ENCODE data around the gene BID. TPM values are rescaled to one million over a fixed set of nuclear protein-coding genes. Genes with fewer than 3 reads are reported as not detected.

Gene BID
- total and polyA plus RNA-seq, 10 of the 15 experiments (the other 5 are each of a cell fraction or from before 2014, with no cell fraction given), result 7.9 to 241 (median 136) TPM

DNA sequence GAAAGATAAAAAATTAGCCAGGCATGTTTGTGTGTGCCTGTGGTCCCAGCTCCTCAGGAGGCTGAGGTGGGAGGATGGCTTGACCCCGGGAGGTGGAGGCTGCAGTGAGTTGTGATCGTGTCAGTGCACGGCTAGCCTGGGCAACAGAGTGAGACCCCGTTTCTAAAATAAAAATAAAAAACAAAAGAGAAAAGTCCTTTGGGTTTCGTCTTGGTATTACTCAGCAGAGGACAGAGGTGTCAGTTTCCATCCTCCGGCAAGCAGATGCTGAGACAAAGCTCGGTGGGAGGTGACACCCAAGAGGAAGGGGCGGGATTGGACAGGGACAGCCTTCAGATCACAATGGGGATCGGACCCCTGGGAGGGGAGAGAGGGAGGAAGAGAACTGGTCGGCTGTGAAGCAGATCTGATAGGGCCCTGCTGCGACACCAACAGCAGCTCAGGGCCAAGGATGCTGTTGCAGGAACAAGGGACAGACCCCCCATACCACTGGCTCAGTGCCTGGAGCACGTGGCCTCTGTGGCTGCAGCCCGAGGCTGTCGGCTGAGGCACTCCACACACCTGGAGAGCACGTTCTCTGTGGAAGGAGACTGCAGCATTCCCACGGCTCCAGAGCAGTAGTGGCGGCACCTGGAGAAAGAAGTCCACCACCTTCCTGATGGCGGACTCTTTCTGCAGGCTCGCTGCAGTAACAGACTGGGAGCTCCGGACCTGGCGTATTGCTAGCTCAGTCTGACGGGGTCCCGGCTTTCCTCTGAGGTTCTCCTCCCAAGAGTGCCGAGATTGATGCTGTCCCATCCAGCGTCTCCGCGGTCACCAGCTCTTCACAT is 5.2 kb upstream of the BID start (continued):
- TF ChIP-seq, protein P1, sequence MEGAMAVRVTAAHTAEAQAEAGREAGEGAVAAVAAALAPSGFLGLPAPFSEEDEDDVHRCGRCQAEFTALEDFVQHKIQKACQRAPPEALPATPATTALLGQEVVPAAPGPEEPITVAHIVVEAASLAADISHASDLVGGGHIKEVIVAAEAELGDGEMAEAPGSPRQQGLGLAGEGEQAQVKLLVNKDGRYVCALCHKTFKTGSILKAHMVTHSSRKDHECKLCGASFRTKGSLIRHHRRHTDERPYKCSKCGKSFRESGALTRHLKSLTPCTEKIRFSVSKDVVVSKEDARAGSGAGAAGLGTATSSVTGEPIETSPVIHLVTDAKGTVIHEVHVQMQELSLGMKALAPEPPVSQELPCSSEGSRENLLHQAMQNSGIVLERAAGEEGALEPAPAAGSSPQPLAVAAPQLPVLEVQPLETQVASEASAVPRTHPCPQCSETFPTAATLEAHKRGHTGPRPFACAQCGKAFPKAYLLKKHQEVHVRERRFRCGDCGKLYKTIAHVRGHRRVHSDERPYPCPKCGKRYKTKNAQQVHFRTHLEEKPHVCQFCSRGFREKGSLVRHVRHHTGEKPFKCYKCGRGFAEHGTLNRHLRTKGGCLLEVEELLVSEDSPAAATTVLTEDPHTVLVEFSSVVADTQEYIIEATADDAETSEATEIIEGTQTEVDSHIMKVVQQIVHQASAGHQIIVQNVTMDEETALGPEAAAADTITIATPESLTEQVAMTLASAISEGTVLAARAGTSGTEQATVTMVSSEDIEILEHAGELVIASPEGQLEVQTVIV (IDR thresholded peaks at IDR 0.05; ENCODE audit: borderline replicate concordance, partially characterized antibody), result no peak
- TF ChIP-seq NR2C2 (IDR thresholded peaks at IDR 0.05; ENCODE audit: borderline replicate concordance, control insufficient read depth, insufficient read length, low read depth), result no peak
- TF ChIP-seq BCL11A (IDR thresholded peaks at IDR 0.05; ENCODE audit: low read depth, low read length), result no peak
- no peak for TF ChIP-seq HDAC6 (IDR thresholded peaks at IDR 0.05; ENCODE audit: unreplicated experiment)

DNA sequence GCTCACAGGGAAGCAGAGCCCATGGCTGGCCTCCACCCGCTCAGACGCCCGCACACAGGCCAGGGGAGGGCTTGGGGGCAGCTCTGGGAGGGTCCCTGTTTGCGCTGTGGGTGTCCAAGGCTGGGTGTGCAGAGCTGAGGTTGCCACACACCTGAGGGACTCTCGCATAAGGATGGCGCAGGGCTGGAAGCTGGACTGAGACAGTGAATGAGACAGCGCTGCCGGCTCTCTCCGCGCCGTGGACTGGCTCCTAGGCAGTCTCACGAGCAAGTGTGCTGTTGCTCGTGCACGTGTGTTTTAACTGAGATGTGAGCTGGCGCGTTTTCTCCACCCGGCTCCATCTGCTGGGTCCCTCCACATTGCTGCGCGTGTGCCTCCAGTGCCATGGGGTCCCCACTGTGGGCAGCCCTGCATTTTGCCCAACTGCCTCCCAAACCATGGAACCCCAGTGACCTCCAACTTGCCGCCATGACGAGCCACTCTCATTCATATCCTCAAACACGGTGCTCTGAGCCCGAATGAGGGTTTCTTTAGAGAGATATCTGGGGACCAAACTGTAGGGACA is 4.2 kb upstream of the BID start:
- Histone ChIP-seq H4K20me1 (ENCODE audit: control insufficient read depth, insufficient read depth) (no peaks in the 10 kb centered on the region), H3K36me3 (ENCODE audit: control insufficient read depth in 2 of 2, insufficient read depth in 2 of 2, low read length in 1 of 2) (no peaks in the 10 kb centered on the region; a peak in 1 of 4 replicates), H3K9ac (ENCODE audit: control insufficient read depth, insufficient read depth, low read length) (peak overlapping the region; percentile 95), H3K27me3 (replicated peaks in 1 of 2; ENCODE audit: control insufficient read depth in 2 of 2, insufficient read depth in 2 of 2, low read length in 1 of 2) (no peaks in the 10 kb centered on the region), H3K9me3 (replicated peaks; ENCODE audit: control insufficient read depth, insufficient read depth, low read length) (no peaks in the 10 kb centered on the region; the same call in 2 of the 3 replicates), H3K4me3 (peak overlapping the region; percentile 91), H2AFZ (ENCODE audit: control insufficient read depth, low read depth, low read length) (no peak overlapping the region), H3K4me2 (ENCODE audit: control insufficient read depth, insufficient read depth) (peak overlapping the region; percentile 90), H3K79me2 (ENCODE audit: control insufficient read depth, insufficient read depth, low read length) (peaks cover 42% of the 10 kb centered on the region), H3K27ac (ENCODE audit: control insufficient read depth, insufficient read depth) (peak overlapping the region; percentile 98), H3K4me1 (ENCODE audit: control insufficient read depth, insufficient read depth, low read length) (peaks cover 47% of the 10 kb centered on the region)
- BruUV-seq (replicated peaks), result no TSS peak
- no peak for ATAC-seq
- no peak for FAIRE-seq
- ChIA-PET RAD21 (ENCODE audit: unreplicated experiment) (interaction anchor here (0.7 to 4.5 kb wide), 3 partner anchors 21 to 333 kb away, joined by 3 to 77 read pairs (median 8); no protein-coding TSS in a partner anchor), CTCF (interaction anchor here (1.0 to 6.4 kb wide), 8 partner anchors 8 to 297 kb away, joined by 3 to 70 read pairs (median 6); no protein-coding TSS in a partner anchor), POLR2A (interaction anchor here (0.6 to 6.7 kb wide), 3 partner anchors 11 to 148 kb away, joined by 4 to 85 read pairs (median 6); no protein-coding TSS in a partner anchor), SMC1A (ENCODE audit: uncharacterized antibody, unreplicated experiment) (interaction anchor here (1.0 to 3.7 kb wide), 9 partner anchors 11 to 298 kb away, joined by 3 to 24 read pairs (median 4); no protein-coding TSS in a partner anchor)
- intact Hi-C loops (cut with micrococcal nuclease; ENCODE audit: unreplicated experiment) (loop anchor here (5.0 to 10.0 kb wide), 2 partner anchors 151 to 216 kb away; partner anchors contain the start of gene ATP6V1E1), in situ Hi-C loops (cut with MboI) (no loop called here)
- DNase-seq (ENCODE audit: low read depth, low spot score), result no peak
- 0 out of 4 replicates have a peak, but pooled peaks of 1 of the 2 experiments have one; percentile 26 for TF ChIP-seq BHLHE40 (IDR thresholded peaks at IDR 0.05; ENCODE audit: borderline replicate concordance in 1 of 2, low read depth in 2 of 2, low read length in 1 of 2)
- TF ChIP-seq POLR2AphosphoS5 (IDR thresholded peaks at IDR 0.05; ENCODE audit: low read length), result peak; percentile 29; the same call in 1 of the 2 replicates
- TF ChIP-seq RBBP5 (conservative IDR thresholded peaks at IDR 0.05), result no peak
- TF ChIP-seq POLR2A (IDR thresholded peaks at IDR 0.05; ENCODE audit: low read depth, low read length), result peak; percentile 67
- TF ChIP-seq, protein P2, sequence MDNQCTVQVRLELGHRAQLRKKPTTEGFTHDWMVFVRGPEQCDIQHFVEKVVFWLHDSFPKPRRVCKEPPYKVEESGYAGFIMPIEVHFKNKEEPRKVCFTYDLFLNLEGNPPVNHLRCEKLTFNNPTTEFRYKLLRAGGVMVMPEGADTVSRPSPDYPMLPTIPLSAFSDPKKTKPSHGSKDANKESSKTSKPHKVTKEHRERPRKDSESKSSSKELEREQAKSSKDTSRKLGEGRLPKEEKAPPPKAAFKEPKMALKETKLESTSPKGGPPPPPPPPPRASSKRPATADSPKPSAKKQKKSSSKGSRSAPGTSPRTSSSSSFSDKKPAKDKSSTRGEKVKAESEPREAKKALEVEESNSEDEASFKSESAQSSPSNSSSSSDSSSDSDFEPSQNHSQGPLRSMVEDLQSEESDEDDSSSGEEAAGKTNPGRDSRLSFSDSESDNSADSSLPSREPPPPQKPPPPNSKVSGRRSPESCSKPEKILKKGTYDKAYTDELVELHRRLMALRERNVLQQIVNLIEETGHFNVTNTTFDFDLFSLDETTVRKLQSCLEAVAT (IDR thresholded peaks at IDR 0.05), result peak; percentile 95
- 79% methylated on average over 23 of the region's 23 CpGs for WGBS (ENCODE audit: insufficient coverage, insufficient replicate concordance, low lambda C conversion rate, missing lambda C conversion rate)

Data from GM12878 (cell line).